IPS DF 4.7 (cell line): Measurements from ENCODE around the gene CCDC59.

Experiments
- DNase-seq: peaks from one replicate; pipeline ENCODE4 v3.0.0-alpha.2; 2013; ENCODE audit warnings: low spot score; ENCODE audit errors: extremely low read depth

CCDC59 gene

GRCh38 chr12:82319276-82319675, 38.9 kb downstream of the CCDC59 start:
- DNase-seq = no peak

GRCh38 chr12:82314406-82314892, 43.7 kb downstream of the CCDC59 start:
- peak; percentile 28 for DNase-seq
